Measurements from ENCODE around the gene LHFPL3. TPM values are rescaled to one million over a fixed set of nuclear protein-coding genes. Genes with fewer than 3 reads are reported as not detected.

Gene LHFPL3
- total RNA-seq, 1 donor from 2014 or later, result not detected

DNA sequence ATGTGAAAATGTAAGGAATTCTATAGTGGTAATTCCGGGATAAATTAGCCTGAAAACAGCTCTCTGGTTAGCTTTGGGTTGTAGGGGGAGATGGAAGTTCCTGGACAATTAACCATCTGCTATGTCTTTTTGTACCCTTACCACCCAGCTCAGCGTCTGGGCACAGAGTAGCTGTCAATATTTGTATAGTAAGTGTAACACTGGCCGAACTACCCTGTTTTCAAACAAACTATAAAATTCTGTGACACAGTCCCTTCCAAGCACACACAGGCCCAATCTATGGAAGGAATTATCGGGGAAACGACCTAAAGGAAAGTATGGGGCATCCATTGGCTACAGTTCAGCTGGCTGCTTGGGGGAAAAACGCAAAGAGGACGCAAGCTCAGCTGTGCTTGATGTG, 869 bp upstream of the LHFPL3 start:
- peaks cover 50% of the 10 kb centered on the region for H3K27me3 Mint-ChIP-seq
- CTCF ChIA-PET, result no interaction called here
- intact Hi-C loops (cut with micrococcal nuclease), result no loop called here

DNA sequence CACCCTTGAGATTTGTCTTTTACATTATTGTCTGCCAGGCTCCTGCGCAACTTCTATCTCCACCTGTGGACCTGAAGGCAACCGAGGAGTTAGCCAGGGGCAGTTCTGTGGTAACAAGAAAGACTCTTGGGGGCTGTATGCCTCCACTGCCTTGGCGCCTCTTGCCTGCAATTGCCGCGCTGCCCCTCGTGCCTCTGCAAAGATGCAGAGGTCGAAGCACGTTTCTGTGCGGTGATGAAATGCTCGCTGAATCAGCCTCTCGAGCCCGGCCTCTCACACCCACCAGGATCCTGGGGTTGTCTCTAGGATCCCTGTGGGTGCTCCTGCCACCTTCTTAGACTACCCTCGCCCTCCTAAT, 486 bp upstream of the LHFPL3 start:
- Mint-ChIP-seq H3K9me3 (no peaks in the 10 kb centered on the region), H3K36me3 (ENCODE audit: low read depth) (no peaks in the 10 kb centered on the region), H3K27ac (no peak overlapping the region), H3K4me1 (peaks cover 6% of the 10 kb centered on the region), H3K27me3 (peaks cover 52% of the 10 kb centered on the region), H3K4me3 (no peak overlapping the region)
- ChIA-PET CTCF (no interaction called here), POLR2A (no interaction called here)
- intact Hi-C loops (cut with micrococcal nuclease), result no loop called here
- TF ChIP-seq, protein P1, sequence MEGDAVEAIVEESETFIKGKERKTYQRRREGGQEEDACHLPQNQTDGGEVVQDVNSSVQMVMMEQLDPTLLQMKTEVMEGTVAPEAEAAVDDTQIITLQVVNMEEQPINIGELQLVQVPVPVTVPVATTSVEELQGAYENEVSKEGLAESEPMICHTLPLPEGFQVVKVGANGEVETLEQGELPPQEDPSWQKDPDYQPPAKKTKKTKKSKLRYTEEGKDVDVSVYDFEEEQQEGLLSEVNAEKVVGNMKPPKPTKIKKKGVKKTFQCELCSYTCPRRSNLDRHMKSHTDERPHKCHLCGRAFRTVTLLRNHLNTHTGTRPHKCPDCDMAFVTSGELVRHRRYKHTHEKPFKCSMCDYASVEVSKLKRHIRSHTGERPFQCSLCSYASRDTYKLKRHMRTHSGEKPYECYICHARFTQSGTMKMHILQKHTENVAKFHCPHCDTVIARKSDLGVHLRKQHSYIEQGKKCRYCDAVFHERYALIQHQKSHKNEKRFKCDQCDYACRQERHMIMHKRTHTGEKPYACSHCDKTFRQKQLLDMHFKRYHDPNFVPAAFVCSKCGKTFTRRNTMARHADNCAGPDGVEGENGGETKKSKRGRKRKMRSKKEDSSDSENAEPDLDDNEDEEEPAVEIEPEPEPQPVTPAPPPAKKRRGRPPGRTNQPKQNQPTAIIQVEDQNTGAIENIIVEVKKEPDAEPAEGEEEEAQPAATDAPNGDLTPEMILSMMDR (IDR thresholded peaks at IDR 0.05), result no peak
- no peak for DNase-seq
- ATAC-seq (ENCODE audit: low read depth), result no peak

More for the DNA sequence above, 869 bp upstream of the LHFPL3 start:
- TF ChIP-seq, protein P1 (IDR thresholded peaks at IDR 0.05), result no peak
- DNase-seq, result no peak
- Mint-ChIP-seq H3K4me1 (peaks cover 6% of the 10 kb centered on the region), H3K4me3 (no peak overlapping the region), H3K9me3 (no peaks in the 10 kb centered on the region), H3K36me3 (ENCODE audit: low read depth) (no peaks in the 10 kb centered on the region), H3K27ac (no peak overlapping the region)
- ATAC-seq (ENCODE audit: low read depth), result no peak
- POLR2A ChIA-PET, result no interaction called here

DNA sequence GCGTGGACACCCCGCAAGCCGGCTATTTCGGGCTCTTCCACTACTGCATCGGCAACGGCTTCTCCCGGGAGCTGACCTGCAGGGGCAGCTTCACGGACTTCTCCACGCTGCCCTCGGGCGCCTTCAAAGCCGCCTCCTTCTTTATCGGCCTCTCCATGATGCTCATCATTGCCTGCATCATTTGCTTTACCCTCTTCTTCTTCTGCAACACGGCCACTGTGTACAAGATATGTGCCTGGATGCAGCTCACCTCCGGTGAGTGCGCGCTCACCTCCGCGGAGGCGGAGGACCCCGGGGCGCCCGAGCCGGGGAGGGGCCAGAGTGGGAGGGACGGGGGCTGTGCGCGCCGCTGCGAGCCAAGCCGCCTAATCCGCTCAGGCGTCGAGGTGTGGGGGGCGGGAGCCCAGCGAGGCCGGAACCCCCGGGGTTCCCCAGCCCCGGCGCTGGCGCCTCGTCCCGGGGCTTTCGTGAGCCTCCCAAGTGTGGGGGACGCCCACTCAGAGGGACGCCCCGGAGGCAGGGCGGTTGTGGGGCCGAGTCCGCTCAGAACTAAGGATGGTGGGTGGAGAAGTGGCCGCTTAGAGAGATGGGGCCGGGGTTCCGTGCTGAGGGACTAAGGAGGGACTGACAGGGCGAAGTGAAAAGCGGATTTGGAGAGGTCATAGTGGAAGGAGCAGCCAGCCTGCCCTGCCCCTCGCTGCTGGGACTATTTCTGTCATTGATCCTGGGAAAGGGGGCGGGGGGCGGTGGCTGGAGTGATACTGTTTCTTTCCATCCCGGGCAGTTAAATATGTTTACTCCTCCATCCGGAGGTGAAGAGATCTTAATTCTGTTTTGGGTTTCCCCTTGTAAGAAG, 795 bp downstream of the LHFPL3 start:
- intact Hi-C loops (cut with micrococcal nuclease), result no loop called here
- TF ChIP-seq, protein P1 (IDR thresholded peaks at IDR 0.05), result no peak

GRCh38 chr7:104341546-104341945, 13.1 kb downstream of the LHFPL3 start:
- no peak for DNase-seq
- TF ChIP-seq, protein P1 (IDR thresholded peaks at IDR 0.05), result no peak
- intact Hi-C loops (cut with micrococcal nuclease), result loop anchor here (10.0 kb wide), 1 partner anchor 503 kb away; no protein-coding TSS in a partner anchor
- POLR2A ChIA-PET, result no interaction called here
- Mint-ChIP-seq H3K36me3 (ENCODE audit: low read depth) (no peaks in the 10 kb centered on the region), H3K27me3 (peaks cover 4% of the 10 kb centered on the region), H3K27ac (no peak overlapping the region), H3K4me3 (no peak overlapping the region), H3K9me3 (no peaks in the 10 kb centered on the region), H3K4me1 (no peaks in the 10 kb centered on the region)
- CTCF ChIA-PET, result no interaction called here
- ATAC-seq (ENCODE audit: low read depth), result no peak

More for the DNA sequence above, 795 bp downstream of the LHFPL3 start:
- Mint-ChIP-seq H3K27ac (no peak overlapping the region), H3K27me3 (peaks cover 56% of the 10 kb centered on the region), H3K9me3 (no peaks in the 10 kb centered on the region), H3K4me1 (peaks cover 6% of the 10 kb centered on the region), H3K4me3 (no peak overlapping the region), H3K36me3 (ENCODE audit: low read depth) (no peaks in the 10 kb centered on the region)
- ATAC-seq (ENCODE audit: low read depth) (no peak), DNase-seq (no peak)
- ChIA-PET POLR2A (no interaction called here), CTCF (no interaction called here)

DNA sequence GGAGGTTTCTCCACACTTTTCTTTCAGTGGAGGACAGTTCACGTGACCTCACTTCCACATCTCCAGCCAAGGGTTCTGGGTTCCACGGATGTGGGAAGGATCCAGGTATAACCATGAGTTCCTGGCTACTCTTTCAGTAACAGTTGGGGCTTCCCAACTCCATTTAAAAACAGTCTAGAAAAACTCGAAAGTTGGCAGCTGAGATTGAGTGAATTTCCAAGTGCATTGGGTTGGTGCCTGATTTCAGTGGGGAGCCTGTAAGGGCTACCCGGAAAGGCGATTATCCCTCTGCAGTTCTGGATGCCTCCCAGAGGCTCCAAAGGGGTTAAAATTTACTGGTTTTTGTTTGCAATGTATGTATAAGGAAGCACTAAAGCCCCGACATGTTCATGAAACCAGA, 24.3 kb downstream of the LHFPL3 start:
- ATAC-seq (ENCODE audit: low read depth) (no peak), DNase-seq (no peak)
- H3K4me3 Mint-ChIP-seq, result no peak overlapping the region
- intact Hi-C loops (cut with micrococcal nuclease), result no loop called here
- ChIA-PET CTCF (no interaction called here), POLR2A (no interaction called here)
- H3K36me3 Mint-ChIP-seq (ENCODE audit: low read depth), result no peaks in the 10 kb centered on the region
- TF ChIP-seq, protein P1 (IDR thresholded peaks at IDR 0.05), result no peak
- H3K4me1 Mint-ChIP-seq, result no peaks in the 10 kb centered on the region
- peaks cover 1% of the 10 kb centered on the region for H3K27me3 Mint-ChIP-seq
- no peaks in the 10 kb centered on the region for H3K9me3 Mint-ChIP-seq
- no peak overlapping the region for H3K27ac Mint-ChIP-seq
